ENCODE data around the gene TBC1D22A.

TBC1D22A gene

GRCh38 chr22:47120399-47120798, 357.9 kb downstream of the TBC1D22A start:
- no peak for DNase-seq (ENCODE audit: low read depth, low spot score)

- no peak for DNase-seq (ENCODE audit: low read depth, low spot score)
Measured at GRCh38 chr22:47121791-47122190, 359.3 kb downstream of the TBC1D22A start.

- no peak for DNase-seq (ENCODE audit: low read depth, low spot score)
Measured at GRCh38 chr22:47122441-47123000, 360.1 kb downstream of the TBC1D22A start.

- no peak for DNase-seq (ENCODE audit: low read depth, low spot score)
Measured at GRCh38 chr22:47123006-47123826, 360.8 kb downstream of the TBC1D22A start.

- no peak for DNase-seq (ENCODE audit: low read depth, low spot score)
Measured at GRCh38 chr22:47123827-47124442, 361.5 kb downstream of the TBC1D22A start.

- DNase-seq (ENCODE audit: low read depth, low spot score), result no peak
Measured at GRCh38 chr22:47124451-47124881, 362.0 kb downstream of the TBC1D22A start.

GRCh38 chr22:47124961-47125360, 362.5 kb downstream of the TBC1D22A start:
- DNase-seq (ENCODE audit: low read depth, low spot score), result no peak

- no peak for DNase-seq (ENCODE audit: low read depth, low spot score)
Measured at GRCh38 chr22:47125603-47126002, 363.2 kb downstream of the TBC1D22A start.

- no peak for DNase-seq (ENCODE audit: low read depth, low spot score)
Measured at GRCh38 chr22:47126344-47126811, 363.9 kb downstream of the TBC1D22A start.

- no peak for DNase-seq (ENCODE audit: low read depth, low spot score)
Measured at GRCh38 chr22:47127441-47127871, 365.0 kb downstream of the TBC1D22A start.

GRCh38 chr22:47128216-47128615, 365.8 kb downstream of the TBC1D22A start:
- DNase-seq (ENCODE audit: low read depth, low spot score), result no peak

GRCh38 chr22:47128622-47129215, 366.3 kb downstream of the TBC1D22A start:
- DNase-seq (ENCODE audit: low read depth, low spot score), result no peak

GRCh38 chr22:47129902-47130635, 367.6 kb downstream of the TBC1D22A start:
- no peak for DNase-seq (ENCODE audit: low read depth, low spot score)

GRCh38 chr22:47130883-47131631, 368.6 kb downstream of the TBC1D22A start:
- no peak for DNase-seq (ENCODE audit: low read depth, low spot score)

GRCh38 chr22:47131632-47132427, 369.4 kb downstream of the TBC1D22A start:
- DNase-seq (ENCODE audit: low read depth, low spot score), result no peak

GRCh38 chr22:47132428-47132825, 370.0 kb downstream of the TBC1D22A start:
- no peak for DNase-seq (ENCODE audit: low read depth, low spot score)

GRCh38 chr22:47133061-47133969, 370.9 kb downstream of the TBC1D22A start:
- DNase-seq (ENCODE audit: low read depth, low spot score), result no peak

GRCh38 chr22:47134222-47134621, 371.8 kb downstream of the TBC1D22A start:
- no peak for DNase-seq (ENCODE audit: low read depth, low spot score)

GRCh38 chr22:47135338-47135737, 372.9 kb downstream of the TBC1D22A start:
- no peak for DNase-seq (ENCODE audit: low read depth, low spot score)
